Epithelial cell of esophagus (primary cell): ENCODE measurements around the gene RBBP4.

Source experiments
- DNase-seq: peaks from one replicate; pipeline ENCODE4 v3.0.0; 2010; ENCODE audit warnings: low read depth
- H3K4me3 ChIP-seq: 2 replicates; pipeline ENCODE4 v1.5.1; 2011; ENCODE audit warnings: mild to moderate bottlenecking, low read length, control low read depth
- CTCF ChIP-seq: IDR thresholded peaks from 2 replicates; pipeline ENCODE4 v1.5.1; 2011; ENCODE audit warnings: low read depth, mild to moderate bottlenecking, low read length, control low read depth, inconsistent platforms; ENCODE audit not compliant: insufficient read depth; ENCODE audit errors: missing control alignments

The RBBP4 gene

GRCh38 chr1:32644426-32644825, 6.6 kb upstream of the RBBP4 start:
- no peak overlapping the region for H3K4me3 ChIP-seq
- no peak for DNase-seq
- no peak for TF ChIP-seq CTCF

GRCh38 chr1:32647308-32648134, 3.5 kb upstream of the RBBP4 start:
- TF ChIP-seq CTCF = no peak
- DNase-seq = no peak

DNA sequence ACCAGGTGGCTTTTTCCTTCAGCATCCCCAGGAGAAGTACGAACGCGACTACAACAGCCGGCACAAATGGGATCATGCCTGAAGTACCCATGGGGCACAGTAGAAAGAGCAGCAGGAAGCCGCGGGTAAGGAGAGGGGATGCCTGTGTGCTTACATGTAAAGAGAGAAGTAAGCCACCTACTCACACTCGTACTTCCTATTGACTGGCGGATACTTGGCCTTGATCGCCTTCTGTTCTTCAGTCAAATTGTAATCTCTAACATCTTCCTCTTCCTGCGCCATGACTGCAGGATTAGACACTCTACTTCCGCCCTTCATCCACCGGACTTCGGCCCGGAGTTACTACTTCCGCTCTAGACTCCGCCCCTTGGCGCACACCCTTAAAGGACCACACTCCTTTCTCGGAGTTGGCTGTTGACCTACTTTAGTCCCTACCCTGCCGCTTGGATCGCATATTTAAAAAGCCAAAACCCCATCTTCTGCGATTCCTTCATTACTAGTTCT, 708 bp upstream of the RBBP4 start, which contains the start of gene ZBTB8OS:
ZBTB8OS (minus strand) TSS at position 303 of the 504 bp plus-strand sequence; CDS start at position 282, 21 bp downstream.
- peak within 1 kb of the TSS; percentile 93 for H3K4me3 ChIP-seq
- DNase-seq = peak; percentile 93
- TF ChIP-seq CTCF = no peak

More at GRCh38 chr1:32647308-32648134, 3.5 kb upstream of the RBBP4 start:
- H3K4me3 ChIP-seq = no peak overlapping the region

- peak overlapping the region; percentile 72 for H3K4me3 ChIP-seq
- TF ChIP-seq CTCF = no peak
- DNase-seq = no peak
These were observed 559 bp downstream of the RBBP4 start for GRCh38 chr1:32651461-32652073.

- DNase-seq = no peak
- peak overlapping the region; percentile 72 for H3K4me3 ChIP-seq
- no peak for TF ChIP-seq CTCF
These were observed 1.4 kb downstream of the RBBP4 start for GRCh38 chr1:32652244-32652962.

- TF ChIP-seq CTCF = no peak
- DNase-seq = no peak
- no peak overlapping the region for H3K4me3 ChIP-seq
These were observed 8.6 kb downstream of the RBBP4 start for GRCh38 chr1:32659581-32659980.
